SU-DHL-6 (cell line): ENCODE data around the gene ARIH1.
A peak's percentile ranks its signal among the peaks of the same experiment; 100 is the strongest.
"Not testable (repeated sequence)": the region's sequence is repeated elsewhere in the genome, so short reads cannot be mapped to it uniquely, and the experiment has no call there.

Source experiments
- H2AFZ ChIP-seq: fragments of 200-600 bp; sonication (generic); 2 replicates; pipeline ENCODE4 v1.6.1; 2014; ENCODE audit warnings: low read depth, mild to moderate bottlenecking, moderate library complexity, mixed read lengths, antibody characterized with exemption, low read length; ENCODE audit not compliant: severe bottlenecking
- H3F3A ChIP-seq: fragments of 200-600 bp; shearing (Covaris generic); 2 replicates; pipeline ENCODE4 v1.6.0; 2016; ENCODE audit warnings: antibody characterized with exemption, mild to moderate bottlenecking; ENCODE audit not compliant: insufficient read depth
- H3K27ac ChIP-seq: fragments of 200-600 bp; sonication (generic); 2 replicates; pipeline ENCODE4 v1.5.1; 2016; ENCODE audit warnings: low read depth, mild to moderate bottlenecking, low read length, moderate library complexity, mixed read lengths
- H3K27me3 ChIP-seq: fragments of 200-600 bp; sonication (generic), shearing (Covaris generic); 2 replicates; pipeline ENCODE4 v1.6.0; 2014; ENCODE audit warnings: mild to moderate bottlenecking, low read length
- H3K36me3 ChIP-seq: fragments of 200-600 bp; sonication (generic); 2 replicates; pipeline ENCODE4 v1.6.1; 2014; ENCODE audit warnings: mild to moderate bottlenecking, low read length, mixed read lengths
- H3K4me2 ChIP-seq: fragments of 300-600, 200-600 bp; shearing (Covaris generic), sonication (generic); 2 replicates; pipeline ENCODE4 v1.6.0; 2014; ENCODE audit warnings: low read length, low read depth, mild to moderate bottlenecking; ENCODE audit not compliant: poor library complexity, severe bottlenecking
- H3K4me3 ChIP-seq: fragments of 200-600 bp; sonication (generic); 2 replicates; pipeline ENCODE4 v1.5.1; 2014; ENCODE audit warnings: antibody characterized with exemption, low read length, mild to moderate bottlenecking, mixed read lengths; ENCODE audit not compliant: insufficient read depth, poor library complexity, severe bottlenecking
- H3K79me2 ChIP-seq: fragments of 200-600 bp; sonication (generic); 2 replicates; pipeline ENCODE4 v1.6.1; 2014; ENCODE audit warnings: mild to moderate bottlenecking, low read length, moderate library complexity; ENCODE audit not compliant: insufficient read depth
- H3K9ac ChIP-seq: fragments of 200-600 bp; sonication (generic); 2 replicates; pipeline ENCODE4 v1.7.0; 2014; ENCODE audit warnings: mild to moderate bottlenecking, low read length
- H3K9me2 ChIP-seq: fragments of 200-600 bp; sonication (generic); replicated peaks from 2 replicates; pipeline ENCODE4 v1.6.1; 2014; ENCODE audit warnings: low read length; ENCODE audit not compliant: insufficient read depth
- H3K9me3 ChIP-seq: fragments of 200-600 bp; sonication (generic); 2 replicates; pipeline ENCODE4 v1.6.1; 2014; ENCODE audit warnings: low read length, mixed read lengths; ENCODE audit not compliant: insufficient read depth
- H4K20me1 ChIP-seq: fragments of 200-600 bp; sonication (generic); 2 replicates; pipeline ENCODE4 v1.6.1; 2014; ENCODE audit warnings: low read depth, mild to moderate bottlenecking, antibody characterized with exemption, low read length, moderate library complexity, mixed read lengths
- CTCF ChIP-seq: fragments of 200-600 bp; sonication (generic); IDR thresholded peaks from one replicate; pipeline ENCODE4 v1.5.1; 2017; ENCODE audit warnings: antibody characterized with exemption, mild to moderate bottlenecking, low read length, moderate library complexity; ENCODE audit not compliant: insufficient read depth, poor library complexity, severe bottlenecking
- EZH2phosphoT487 ChIP-seq: fragments of 200-600 bp; sonication (generic), shearing (Covaris generic); conservative IDR thresholded peaks from 2 replicates; pipeline ENCODE4 v1.6.1; 2018; ENCODE audit warnings: mild to moderate bottlenecking, antibody characterized with exemption, low read length, moderate library complexity, mixed read lengths

The ARIH1 gene

GRCh38 chr15:72593838-72594237 lies 119.7 kb downstream of the ARIH1 start:
- Histone ChIP-seq H3K27ac (no peak overlapping the region), H3K36me3 (no peaks in the 10 kb centered on the region), H4K20me1 (no peaks in the 10 kb centered on the region), H3K9me3 (no peaks in the 10 kb centered on the region), H3K9me2 (no peaks in the 10 kb centered on the region), H3K79me2 (no peaks in the 10 kb centered on the region), H2AFZ (no peak overlapping the region), H3F3A (no peaks in the 10 kb centered on the region), H3K4me3 (no peak overlapping the region), H3K27me3 (no peaks in the 10 kb centered on the region), H3K4me2 (no peak overlapping the region), H3K9ac (no peak overlapping the region)
- TF ChIP-seq EZH2phosphoT487, result no peak
- no peak for TF ChIP-seq CTCF

- H3F3A ChIP-seq, result no peaks in the 10 kb centered on the region
- H3K4me2 ChIP-seq, result no peak overlapping the region
- no peaks in the 10 kb centered on the region for H4K20me1 ChIP-seq
- no peaks in the 10 kb centered on the region for H3K9me3 ChIP-seq
- no peaks in the 10 kb centered on the region for H3K36me3 ChIP-seq
- no peak overlapping the region for H3K9ac ChIP-seq
- no peak overlapping the region for H3K27ac ChIP-seq
- no peak overlapping the region for H3K4me3 ChIP-seq
- TF ChIP-seq EZH2phosphoT487, result no peak
- TF ChIP-seq CTCF, result peak; percentile 65
- no peak overlapping the region for H2AFZ ChIP-seq
- H3K27me3 ChIP-seq, result no peaks in the 10 kb centered on the region
- H3K9me2 ChIP-seq, result no peaks in the 10 kb centered on the region
- no peaks in the 10 kb centered on the region for H3K79me2 ChIP-seq
Observed at GRCh38 chr15:72599855-72600464, 125.8 kb downstream of the ARIH1 start.

GRCh38 chr15:72604794-72605193 lies 130.7 kb downstream of the ARIH1 start:
- H3F3A ChIP-seq, result no peaks in the 10 kb centered on the region
- no peak overlapping the region for H3K4me2 ChIP-seq
- H3K4me3 ChIP-seq, result no peak overlapping the region
- TF ChIP-seq CTCF, result no peak
- no peak for TF ChIP-seq EZH2phosphoT487
- no peaks in the 10 kb centered on the region for H3K36me3 ChIP-seq
- no peaks in the 10 kb centered on the region for H4K20me1 ChIP-seq
- H3K9me3 ChIP-seq, result no peaks in the 10 kb centered on the region
- H3K27ac ChIP-seq, result no peak overlapping the region
- no peaks in the 10 kb centered on the region for H3K9me2 ChIP-seq
- H3K79me2 ChIP-seq, result no peaks in the 10 kb centered on the region
- H3K9ac ChIP-seq, result no peak overlapping the region
- no peaks in the 10 kb centered on the region for H3K27me3 ChIP-seq
- no peak overlapping the region for H2AFZ ChIP-seq

- not testable (repeated sequence) for H3K9ac ChIP-seq, H3K9me2 ChIP-seq, H4K20me1 ChIP-seq, H3K79me2 ChIP-seq, H3K9me3 ChIP-seq, H3F3A ChIP-seq, H3K27ac ChIP-seq, H3K27me3 ChIP-seq, H3K4me3 ChIP-seq, H2AFZ ChIP-seq, H3K4me2 ChIP-seq, H3K36me3 ChIP-seq
Observed at GRCh38 chr15:72608084-72608483, 134.0 kb downstream of the ARIH1 start.
